ENCODE measurements around the gene EPB41L4B.

The EPB41L4B gene

DNA sequence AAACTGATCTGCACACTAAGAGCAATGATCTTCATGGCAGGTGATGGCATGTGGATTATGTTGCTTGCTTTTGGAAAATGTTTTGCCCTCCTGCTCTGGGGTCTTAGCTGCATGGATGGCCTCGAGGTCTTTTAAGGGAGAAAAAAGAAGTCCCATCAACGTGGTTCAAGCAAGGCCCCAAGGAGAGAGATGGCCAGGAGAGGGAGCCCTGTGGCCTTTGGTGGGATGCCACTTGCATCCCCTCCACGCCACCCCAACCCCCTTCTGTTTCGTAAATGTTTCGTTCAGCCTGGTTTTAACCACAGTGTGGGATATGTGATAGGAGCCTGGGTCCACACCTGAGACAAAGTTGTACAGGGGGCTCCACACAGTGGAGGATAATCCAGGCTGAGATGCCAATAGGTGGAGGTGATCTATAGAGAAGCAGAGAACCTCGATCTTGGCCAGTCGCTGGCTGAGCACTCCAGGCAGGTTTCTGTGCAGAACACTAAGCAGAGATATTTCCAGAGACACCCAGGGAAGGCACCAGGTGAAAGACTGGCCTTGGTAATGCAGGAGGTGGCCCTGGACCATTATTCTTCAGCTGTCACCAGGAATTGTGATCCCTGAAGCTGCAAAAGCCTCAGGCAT is 128.0 kb downstream of the EPB41L4B start:
- H3K4me3 ChIP-seq (ENCODE audit: low read depth, low read length): no peak overlapping the region
- DNase-seq (ENCODE audit: low read depth): no peak
- TF ChIP-seq, protein P1, sequence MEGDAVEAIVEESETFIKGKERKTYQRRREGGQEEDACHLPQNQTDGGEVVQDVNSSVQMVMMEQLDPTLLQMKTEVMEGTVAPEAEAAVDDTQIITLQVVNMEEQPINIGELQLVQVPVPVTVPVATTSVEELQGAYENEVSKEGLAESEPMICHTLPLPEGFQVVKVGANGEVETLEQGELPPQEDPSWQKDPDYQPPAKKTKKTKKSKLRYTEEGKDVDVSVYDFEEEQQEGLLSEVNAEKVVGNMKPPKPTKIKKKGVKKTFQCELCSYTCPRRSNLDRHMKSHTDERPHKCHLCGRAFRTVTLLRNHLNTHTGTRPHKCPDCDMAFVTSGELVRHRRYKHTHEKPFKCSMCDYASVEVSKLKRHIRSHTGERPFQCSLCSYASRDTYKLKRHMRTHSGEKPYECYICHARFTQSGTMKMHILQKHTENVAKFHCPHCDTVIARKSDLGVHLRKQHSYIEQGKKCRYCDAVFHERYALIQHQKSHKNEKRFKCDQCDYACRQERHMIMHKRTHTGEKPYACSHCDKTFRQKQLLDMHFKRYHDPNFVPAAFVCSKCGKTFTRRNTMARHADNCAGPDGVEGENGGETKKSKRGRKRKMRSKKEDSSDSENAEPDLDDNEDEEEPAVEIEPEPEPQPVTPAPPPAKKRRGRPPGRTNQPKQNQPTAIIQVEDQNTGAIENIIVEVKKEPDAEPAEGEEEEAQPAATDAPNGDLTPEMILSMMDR (IDR thresholded peaks at IDR 0.05; ENCODE audit: control insufficient read depth, extremely low read depth, insufficient read depth): peak; percentile 61

DNA sequence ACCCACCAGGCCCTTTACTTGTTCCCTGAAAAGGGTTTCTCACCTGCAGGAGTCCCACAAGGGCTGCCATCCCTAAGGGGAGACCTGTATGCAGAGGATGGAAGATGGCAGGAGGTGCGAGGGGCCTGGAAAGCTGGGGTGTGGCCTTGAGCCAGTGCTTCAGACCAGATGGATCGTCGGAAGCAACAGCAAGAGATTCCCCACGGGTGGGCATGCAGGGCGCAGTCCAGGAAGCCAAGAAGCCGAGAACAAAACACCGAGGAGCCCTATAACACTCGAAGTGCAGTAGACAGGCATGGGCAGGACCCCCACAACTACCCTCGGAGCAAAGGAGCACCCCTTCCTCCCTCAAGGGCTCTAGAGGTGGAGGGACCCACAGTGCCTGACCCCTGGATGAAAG is 129.1 kb downstream of the EPB41L4B start:
- no peak overlapping the region for H3K4me3 ChIP-seq (ENCODE audit: low read depth, low read length)
- no peak for DNase-seq (ENCODE audit: low read depth)
- TF ChIP-seq, protein P1 (IDR thresholded peaks at IDR 0.05; ENCODE audit: control insufficient read depth, extremely low read depth, insufficient read depth): no peak

DNA sequence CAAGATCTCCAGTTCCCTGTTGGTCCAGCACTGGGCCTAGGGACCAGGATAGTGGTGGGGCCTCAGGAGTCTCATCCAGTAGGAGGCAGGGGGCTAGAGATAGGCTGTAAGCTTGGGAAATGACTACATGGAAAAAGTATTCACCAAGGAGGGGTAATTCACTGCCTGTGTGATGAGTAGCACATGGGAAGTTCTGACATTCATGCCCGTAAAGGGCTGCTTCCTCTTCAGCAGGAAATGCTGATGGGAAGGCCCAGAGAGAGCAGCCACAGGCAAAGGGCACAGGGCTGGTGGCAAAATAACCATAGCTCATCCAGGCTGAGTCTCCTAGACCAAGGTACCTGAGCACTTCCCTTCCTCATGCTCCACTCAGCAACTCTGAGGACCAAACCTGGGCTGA is 130.7 kb downstream of the EPB41L4B start:
- TF ChIP-seq, protein P1 (IDR thresholded peaks at IDR 0.05; ENCODE audit: control insufficient read depth, extremely low read depth, insufficient read depth): no peak
- H3K4me3 ChIP-seq (ENCODE audit: low read depth, low read length): no peak overlapping the region
- DNase-seq (ENCODE audit: low read depth): no peak

DNA sequence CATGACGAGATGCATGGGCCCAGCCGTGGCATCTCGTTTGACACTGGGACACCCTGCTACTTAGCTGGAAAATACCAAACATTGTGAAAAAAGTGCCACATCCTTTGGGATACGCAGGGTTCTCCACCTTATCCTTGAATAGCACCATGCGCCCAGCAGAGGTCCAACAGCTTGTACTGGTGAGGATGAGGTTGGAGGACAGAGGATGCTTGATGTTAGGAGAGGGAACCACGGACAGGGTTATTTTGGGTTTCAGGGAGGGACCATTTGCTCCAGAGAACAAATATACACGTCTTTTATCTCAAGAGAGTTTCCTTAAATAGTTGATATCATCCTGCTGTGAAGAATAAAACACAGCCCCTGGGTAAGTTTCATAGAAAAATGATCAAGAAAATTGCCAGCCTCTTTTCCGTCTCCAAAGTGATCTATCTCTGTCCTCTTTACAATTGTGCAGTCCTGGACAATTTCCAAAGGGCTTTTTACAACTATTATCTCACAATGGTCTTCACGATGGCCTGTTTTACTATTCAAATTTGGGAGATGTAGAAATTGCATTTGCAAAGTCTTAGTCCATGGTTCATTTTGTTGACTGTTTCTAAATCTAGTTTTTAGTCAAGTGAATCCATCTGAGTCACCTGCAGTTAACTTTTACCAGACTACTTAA is 133.9 kb downstream of the EPB41L4B start:
- TF ChIP-seq, protein P1 (IDR thresholded peaks at IDR 0.05; ENCODE audit: control insufficient read depth, extremely low read depth, insufficient read depth): no peak
- DNase-seq (ENCODE audit: low read depth): no peak
- H3K4me3 ChIP-seq (ENCODE audit: low read depth, low read length): no peak overlapping the region

DNA sequence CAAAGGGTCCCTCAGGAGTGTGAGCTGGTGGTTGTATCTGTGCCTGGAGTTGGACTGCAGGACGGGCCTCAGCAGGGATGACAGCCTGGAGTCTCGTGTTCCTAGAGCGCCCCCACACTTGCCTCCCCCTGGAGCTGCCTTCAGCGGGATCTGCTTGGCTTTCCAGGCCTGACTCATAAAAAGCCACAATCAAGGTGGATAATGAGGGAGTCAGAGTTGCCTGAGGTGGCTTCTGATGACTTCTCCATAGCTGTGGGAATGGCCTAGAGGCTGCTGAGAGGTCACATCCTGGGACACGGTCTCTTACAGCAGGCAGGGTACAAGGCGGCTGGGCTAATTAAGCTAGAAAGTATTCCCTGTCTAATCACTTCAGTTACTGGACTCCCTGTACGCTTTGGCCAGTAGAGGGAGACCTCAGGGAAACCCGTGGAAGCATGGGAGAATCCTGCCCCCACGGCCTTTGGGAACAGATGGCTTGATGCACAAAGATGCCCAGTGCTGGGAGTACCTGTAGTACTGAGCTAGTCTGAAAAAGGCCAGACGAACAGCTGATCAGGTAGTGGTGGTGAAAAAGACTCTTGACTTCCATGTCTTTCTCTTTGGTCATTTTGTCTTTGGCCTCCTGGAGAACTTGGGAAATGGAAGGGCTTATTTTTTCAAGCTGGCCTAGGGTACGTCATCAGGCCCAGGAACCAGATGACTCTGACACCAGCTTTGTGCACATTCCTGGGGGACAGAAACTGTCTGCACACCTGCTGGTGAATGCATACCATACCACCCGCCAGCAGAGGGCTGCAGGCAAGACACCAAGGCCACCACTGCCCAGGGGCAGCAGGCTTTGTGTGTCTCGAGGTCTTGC is 137.7 kb downstream of the EPB41L4B start:
- peak; percentile 21 for DNase-seq (ENCODE audit: low read depth)
- TF ChIP-seq, protein P1 (IDR thresholded peaks at IDR 0.05; ENCODE audit: control insufficient read depth, extremely low read depth, insufficient read depth): peak; percentile 69
- no peak overlapping the region for H3K4me3 ChIP-seq (ENCODE audit: low read depth, low read length)

DNA sequence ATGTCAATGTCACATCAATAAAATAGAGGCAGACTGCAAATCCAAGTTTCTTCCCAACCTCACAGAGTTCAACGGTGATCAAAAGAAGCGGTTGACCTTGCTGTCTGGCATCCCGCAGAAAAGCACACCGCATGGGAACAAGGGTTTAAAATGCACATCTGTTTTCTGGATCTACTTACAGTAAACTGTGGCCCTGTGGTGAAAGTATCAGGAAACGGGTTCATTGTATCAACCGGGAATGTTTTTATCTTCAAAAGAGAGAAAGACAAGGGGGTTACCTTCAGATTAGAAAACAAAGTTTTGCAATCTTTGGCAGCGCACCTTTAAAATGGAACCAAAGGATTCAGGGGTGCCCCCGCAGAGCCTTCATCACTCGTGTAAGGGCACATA is 138.3 kb downstream of the EPB41L4B start:
- TF ChIP-seq, protein P1 (IDR thresholded peaks at IDR 0.05; ENCODE audit: control insufficient read depth, extremely low read depth, insufficient read depth): no peak
- H3K4me3 ChIP-seq (ENCODE audit: low read depth, low read length): no peak overlapping the region
- no peak for DNase-seq (ENCODE audit: low read depth)
